Measurements from ENCODE around the gene SLC29A2.

SLC29A2 gene

GRCh38 chr11:66338276-66339161 is 33.0 kb downstream of the SLC29A2 start:
- no peak for ATAC-seq
- TF ChIP-seq ZFP3 (CRISPR knock-in tag; IDR thresholded peaks at IDR 0.05): no peak
- TF ChIP-seq OSR1 (CRISPR knock-in tag; IDR thresholded peaks at IDR 0.05): no peak
- no peak for TF ChIP-seq TOX (CRISPR knock-in tag; IDR thresholded peaks at IDR 0.05; ENCODE audit: borderline replicate concordance)
- TF ChIP-seq TSHZ2 (CRISPR knock-in tag; IDR thresholded peaks at IDR 0.05): no peak
- no peak for TF ChIP-seq RARB (CRISPR knock-in tag; IDR thresholded peaks at IDR 0.05)
- no peak for TF ChIP-seq SNAI2 (CRISPR knock-in tag; IDR thresholded peaks at IDR 0.05)
- TF ChIP-seq ZNF565 (CRISPR knock-in tag; conservative IDR thresholded peaks at IDR 0.05; ENCODE audit: low read depth): no peak
- TF ChIP-seq ZNF8 (CRISPR knock-in tag; IDR thresholded peaks at IDR 0.05): no peak
- no peak for TF ChIP-seq TCF4 (CRISPR knock-in tag; IDR thresholded peaks at IDR 0.05; ENCODE audit: borderline replicate concordance)
- no peak for TF ChIP-seq GLIS3 (CRISPR knock-in tag; IDR thresholded peaks at IDR 0.05)
- TF ChIP-seq, protein P1, sequence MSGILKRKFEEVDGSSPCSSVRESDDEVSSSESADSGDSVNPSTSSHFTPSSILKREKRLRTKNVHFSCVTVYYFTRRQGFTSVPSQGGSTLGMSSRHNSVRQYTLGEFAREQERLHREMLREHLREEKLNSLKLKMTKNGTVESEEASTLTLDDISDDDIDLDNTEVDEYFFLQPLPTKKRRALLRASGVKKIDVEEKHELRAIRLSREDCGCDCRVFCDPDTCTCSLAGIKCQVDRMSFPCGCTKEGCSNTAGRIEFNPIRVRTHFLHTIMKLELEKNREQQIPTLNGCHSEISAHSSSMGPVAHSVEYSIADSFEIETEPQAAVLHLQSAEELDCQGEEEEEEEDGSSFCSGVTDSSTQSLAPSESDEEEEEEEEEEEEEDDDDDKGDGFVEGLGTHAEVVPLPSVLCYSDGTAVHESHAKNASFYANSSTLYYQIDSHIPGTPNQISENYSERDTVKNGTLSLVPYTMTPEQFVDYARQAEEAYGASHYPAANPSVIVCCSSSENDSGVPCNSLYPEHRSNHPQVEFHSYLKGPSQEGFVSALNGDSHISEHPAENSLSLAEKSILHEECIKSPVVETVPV (CRISPR knock-in tag; IDR thresholded peaks at IDR 0.05): no peak
- TF ChIP-seq ARNTL (CRISPR knock-in tag; IDR thresholded peaks at IDR 0.05; ENCODE audit: borderline replicate concordance, low read depth): no peak
- TF ChIP-seq, protein P2, sequence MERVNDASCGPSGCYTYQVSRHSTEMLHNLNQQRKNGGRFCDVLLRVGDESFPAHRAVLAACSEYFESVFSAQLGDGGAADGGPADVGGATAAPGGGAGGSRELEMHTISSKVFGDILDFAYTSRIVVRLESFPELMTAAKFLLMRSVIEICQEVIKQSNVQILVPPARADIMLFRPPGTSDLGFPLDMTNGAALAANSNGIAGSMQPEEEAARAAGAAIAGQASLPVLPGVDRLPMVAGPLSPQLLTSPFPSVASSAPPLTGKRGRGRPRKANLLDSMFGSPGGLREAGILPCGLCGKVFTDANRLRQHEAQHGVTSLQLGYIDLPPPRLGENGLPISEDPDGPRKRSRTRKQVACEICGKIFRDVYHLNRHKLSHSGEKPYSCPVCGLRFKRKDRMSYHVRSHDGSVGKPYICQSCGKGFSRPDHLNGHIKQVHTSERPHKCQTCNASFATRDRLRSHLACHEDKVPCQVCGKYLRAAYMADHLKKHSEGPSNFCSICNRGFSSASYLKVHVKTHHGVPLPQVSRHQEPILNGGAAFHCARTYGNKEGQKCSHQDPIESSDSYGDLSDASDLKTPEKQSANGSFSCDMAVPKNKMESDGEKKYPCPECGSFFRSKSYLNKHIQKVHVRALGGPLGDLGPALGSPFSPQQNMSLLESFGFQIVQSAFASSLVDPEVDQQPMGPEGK (CRISPR knock-in tag; IDR thresholded peaks at IDR 0.05; ENCODE audit: borderline replicate concordance): no peak
- no peak for TF ChIP-seq ESRRG (CRISPR knock-in tag; IDR thresholded peaks at IDR 0.05)
- no peak for TF ChIP-seq BACH2 (CRISPR knock-in tag; IDR thresholded peaks at IDR 0.05; ENCODE audit: borderline replicate concordance)
- no peak for TF ChIP-seq ZC3H10 (CRISPR knock-in tag; IDR thresholded peaks at IDR 0.05)
- TF ChIP-seq ISL1 (CRISPR knock-in tag; IDR thresholded peaks at IDR 0.05): no peak
- no peak for TF ChIP-seq POU6F1 (CRISPR knock-in tag; IDR thresholded peaks at IDR 0.05; ENCODE audit: borderline replicate concordance, low read depth)
- no peak for TF ChIP-seq ZNF70 (CRISPR knock-in tag; IDR thresholded peaks at IDR 0.05)

DNA sequence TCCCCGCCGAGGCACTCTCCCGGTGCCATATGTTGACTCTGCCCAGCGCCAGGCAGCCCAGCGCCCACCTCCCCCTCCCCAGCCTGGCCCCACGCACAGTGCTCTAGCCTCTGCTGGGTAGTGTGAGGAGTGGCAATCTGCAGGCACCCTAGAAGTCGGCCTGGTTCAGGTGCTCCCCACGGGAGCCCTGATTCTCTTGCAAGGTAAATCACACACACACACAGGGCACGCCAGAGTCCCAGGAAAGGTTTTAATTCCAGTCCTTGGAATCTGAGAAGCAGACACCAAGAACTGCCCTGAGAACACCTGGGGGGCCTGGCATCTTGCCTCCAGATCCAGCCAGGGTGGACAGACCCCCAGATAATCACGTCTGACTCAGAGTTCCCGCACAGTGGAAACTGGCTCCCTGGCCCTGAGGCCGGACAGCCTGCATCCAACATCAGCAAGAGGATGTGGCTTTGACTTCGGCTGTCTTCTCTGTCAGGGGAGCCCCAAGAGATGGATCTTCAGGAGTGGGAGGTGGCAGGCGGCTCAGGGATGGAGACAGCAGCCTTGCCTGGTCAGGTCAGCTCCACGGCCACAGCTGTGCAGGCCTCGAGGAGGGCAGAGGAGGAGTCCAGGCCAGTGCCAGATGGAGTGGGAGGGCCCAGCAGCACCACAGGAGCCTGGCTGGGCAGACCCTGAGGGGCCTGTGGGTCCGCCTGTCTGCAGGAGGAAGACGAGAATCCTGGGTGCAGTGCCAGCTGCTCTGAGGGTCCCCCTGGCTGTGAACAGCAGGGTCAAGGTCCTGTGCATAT is 34.3 kb downstream of the SLC29A2 start:
- TF ChIP-seq OSR1 (CRISPR knock-in tag; IDR thresholded peaks at IDR 0.05): no peak
- TF ChIP-seq GLIS3 (CRISPR knock-in tag; IDR thresholded peaks at IDR 0.05): no peak
- TF ChIP-seq ISL1 (CRISPR knock-in tag; IDR thresholded peaks at IDR 0.05): no peak
- TF ChIP-seq CSDC2 (CRISPR knock-in tag; IDR thresholded peaks at IDR 0.05): no peak
- TF ChIP-seq POU6F1 (CRISPR knock-in tag; IDR thresholded peaks at IDR 0.05; ENCODE audit: borderline replicate concordance, low read depth): no peak
- TF ChIP-seq, protein P3, sequence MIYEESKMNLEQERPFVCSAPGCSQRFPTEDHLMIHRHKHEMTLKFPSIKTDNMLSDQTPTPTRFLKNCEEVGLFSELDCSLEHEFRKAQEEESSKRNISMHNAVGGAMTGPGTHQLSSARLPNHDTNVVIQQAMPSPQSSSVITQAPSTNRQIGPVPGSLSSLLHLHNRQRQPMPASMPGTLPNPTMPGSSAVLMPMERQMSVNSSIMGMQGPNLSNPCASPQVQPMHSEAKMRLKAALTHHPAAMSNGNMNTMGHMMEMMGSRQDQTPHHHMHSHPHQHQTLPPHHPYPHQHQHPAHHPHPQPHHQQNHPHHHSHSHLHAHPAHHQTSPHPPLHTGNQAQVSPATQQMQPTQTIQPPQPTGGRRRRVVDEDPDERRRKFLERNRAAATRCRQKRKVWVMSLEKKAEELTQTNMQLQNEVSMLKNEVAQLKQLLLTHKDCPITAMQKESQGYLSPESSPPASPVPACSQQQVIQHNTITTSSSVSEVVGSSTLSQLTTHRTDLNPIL (CRISPR knock-in tag; IDR thresholded peaks at IDR 0.05; ENCODE audit: low read depth): no peak
- no peak for TF ChIP-seq PPARA (CRISPR knock-in tag; IDR thresholded peaks at IDR 0.05; ENCODE audit: borderline replicate concordance)
- no peak for TF ChIP-seq ZC3H10 (CRISPR knock-in tag; IDR thresholded peaks at IDR 0.05)
- TF ChIP-seq ZNF70 (CRISPR knock-in tag; IDR thresholded peaks at IDR 0.05): no peak
- TF ChIP-seq TSHZ2 (CRISPR knock-in tag; IDR thresholded peaks at IDR 0.05): no peak
- TF ChIP-seq SNAI2 (CRISPR knock-in tag; IDR thresholded peaks at IDR 0.05): no peak
- no peak for TF ChIP-seq RARB (CRISPR knock-in tag; IDR thresholded peaks at IDR 0.05)
- TF ChIP-seq ESRRG (CRISPR knock-in tag; IDR thresholded peaks at IDR 0.05): no peak
- TF ChIP-seq ZNF565 (CRISPR knock-in tag; conservative IDR thresholded peaks at IDR 0.05; ENCODE audit: low read depth): no peak
- TF ChIP-seq ZFP30 (CRISPR knock-in tag; IDR thresholded peaks at IDR 0.05): no peak
- peak; percentile 7; the same call in 1 of the 3 replicates for ATAC-seq
